ENCODE measurements around the gene EEF1AKMT3.

GRCh38 chr12:57806677-57807076 lies 34.3 kb downstream of the EEF1AKMT3 start:
- TF ChIP-seq, protein P1, sequence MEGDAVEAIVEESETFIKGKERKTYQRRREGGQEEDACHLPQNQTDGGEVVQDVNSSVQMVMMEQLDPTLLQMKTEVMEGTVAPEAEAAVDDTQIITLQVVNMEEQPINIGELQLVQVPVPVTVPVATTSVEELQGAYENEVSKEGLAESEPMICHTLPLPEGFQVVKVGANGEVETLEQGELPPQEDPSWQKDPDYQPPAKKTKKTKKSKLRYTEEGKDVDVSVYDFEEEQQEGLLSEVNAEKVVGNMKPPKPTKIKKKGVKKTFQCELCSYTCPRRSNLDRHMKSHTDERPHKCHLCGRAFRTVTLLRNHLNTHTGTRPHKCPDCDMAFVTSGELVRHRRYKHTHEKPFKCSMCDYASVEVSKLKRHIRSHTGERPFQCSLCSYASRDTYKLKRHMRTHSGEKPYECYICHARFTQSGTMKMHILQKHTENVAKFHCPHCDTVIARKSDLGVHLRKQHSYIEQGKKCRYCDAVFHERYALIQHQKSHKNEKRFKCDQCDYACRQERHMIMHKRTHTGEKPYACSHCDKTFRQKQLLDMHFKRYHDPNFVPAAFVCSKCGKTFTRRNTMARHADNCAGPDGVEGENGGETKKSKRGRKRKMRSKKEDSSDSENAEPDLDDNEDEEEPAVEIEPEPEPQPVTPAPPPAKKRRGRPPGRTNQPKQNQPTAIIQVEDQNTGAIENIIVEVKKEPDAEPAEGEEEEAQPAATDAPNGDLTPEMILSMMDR (IDR thresholded peaks at IDR 0.05): no peak
- no peak for TF ChIP-seq POLR2A (IDR thresholded peaks at IDR 0.05)

All from testis (tissue), 2 donors.